GM18873 (cell line): ENCODE measurements around the gene TMSB15C.
"Not testable (repeated sequence)": the region's sequence is repeated elsewhere in the genome, so short reads cannot be mapped to it uniquely, and the experiment has no call there.

Source experiments
- ATAC-seq: cut with Tn5 transposase; IDR thresholded peaks from one replicate; pipeline ENCODE4 v1.9.1; 2021; ENCODE audit warnings: mild to moderate bottlenecking, moderate library complexity, moderate number of reproducible peaks; ENCODE audit not compliant: unreplicated experiment, low FRiP score

The TMSB15C gene

GRCh38 chrX:104054956-104055355 is 21.1 kb downstream of the TMSB15C start:
- not testable (repeated sequence) for ATAC-seq

GRCh38 chrX:104047171-104047570 is 28.9 kb downstream of the TMSB15C start:
- ATAC-seq, result no peak

GRCh38 chrX:104045642-104046041 is 30.4 kb downstream of the TMSB15C start:
- no peak for ATAC-seq

GRCh38 chrX:104041003-104041402 is 35.0 kb downstream of the TMSB15C start:
- ATAC-seq, result no peak

DNA sequence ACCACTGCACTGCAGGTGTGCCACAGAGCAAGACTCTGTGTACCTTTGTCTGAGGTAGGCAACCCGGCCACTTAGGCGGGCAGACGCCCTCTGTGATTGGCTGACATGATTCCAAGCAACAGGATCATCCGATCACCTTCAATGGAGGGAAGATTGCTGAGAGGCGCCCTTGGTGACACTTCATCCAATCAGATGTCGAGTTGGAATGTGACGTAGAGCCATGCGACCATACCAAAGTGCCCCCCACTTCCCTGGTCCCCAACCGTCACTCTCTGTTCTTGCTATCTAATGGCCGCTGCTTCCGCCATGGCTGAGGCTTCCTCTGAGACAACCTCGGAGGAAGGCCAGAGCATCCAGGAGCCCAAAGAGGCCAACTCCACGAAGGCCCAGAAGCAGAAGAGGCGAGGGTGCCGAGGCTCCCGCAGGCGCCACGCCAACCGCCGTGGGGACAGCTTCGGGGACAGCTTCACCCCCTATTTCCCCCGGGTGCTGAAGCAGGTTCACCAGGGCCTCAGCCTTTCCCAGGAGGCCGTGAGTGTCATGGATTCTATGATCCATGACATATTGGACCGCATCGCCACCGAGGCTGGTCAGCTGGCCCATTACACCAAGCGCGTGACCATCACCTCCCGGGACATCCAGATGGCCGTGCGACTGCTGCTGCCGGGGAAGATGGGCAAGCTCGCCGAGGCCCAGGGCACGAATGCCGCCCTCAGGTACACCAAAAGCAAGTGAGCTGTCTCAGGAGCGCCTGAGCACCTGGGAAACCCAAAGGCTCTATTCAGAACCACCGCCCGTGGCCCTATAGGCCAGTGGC is 36.1 kb downstream of the TMSB15C start, which contains the start of gene H2BW2:
Gene H2BW2 (plus strand): TSS at position 268 of the 817 bp plus-strand sequence. CDS start 39 bp downstream, at position 307.
- ATAC-seq, result no peak
